Vagina (tissue), 2 donors: ENCODE measurements around the gene PPP1R14B.

Source experiments
- POLR2A ChIP-seq, 2 donors: fragments of 450-650 bp; IDR thresholded peaks; one replicate each; pipeline ENCODE4 v1.6.1; 2017; ENCODE audit warnings: antibody characterized with exemption in 2 of 2, mild to moderate bottlenecking in 2 of 2, moderate library complexity in 2 of 2
- TF ChIP-seq, protein P1 (sequence below), 3 experiments: fragments of 450-650 bp in 2 of 3; fragments of 200-600 bp in 1 of 3; sonication (generic) in 1 of 3; IDR thresholded peaks; one replicate each; pipeline ENCODE4 v1.5.1; 2017 to 2019; ENCODE audit warnings: antibody characterized with exemption in 3 of 3, mild to moderate bottlenecking in 2 of 3, moderate library complexity in 2 of 3

DNA sequence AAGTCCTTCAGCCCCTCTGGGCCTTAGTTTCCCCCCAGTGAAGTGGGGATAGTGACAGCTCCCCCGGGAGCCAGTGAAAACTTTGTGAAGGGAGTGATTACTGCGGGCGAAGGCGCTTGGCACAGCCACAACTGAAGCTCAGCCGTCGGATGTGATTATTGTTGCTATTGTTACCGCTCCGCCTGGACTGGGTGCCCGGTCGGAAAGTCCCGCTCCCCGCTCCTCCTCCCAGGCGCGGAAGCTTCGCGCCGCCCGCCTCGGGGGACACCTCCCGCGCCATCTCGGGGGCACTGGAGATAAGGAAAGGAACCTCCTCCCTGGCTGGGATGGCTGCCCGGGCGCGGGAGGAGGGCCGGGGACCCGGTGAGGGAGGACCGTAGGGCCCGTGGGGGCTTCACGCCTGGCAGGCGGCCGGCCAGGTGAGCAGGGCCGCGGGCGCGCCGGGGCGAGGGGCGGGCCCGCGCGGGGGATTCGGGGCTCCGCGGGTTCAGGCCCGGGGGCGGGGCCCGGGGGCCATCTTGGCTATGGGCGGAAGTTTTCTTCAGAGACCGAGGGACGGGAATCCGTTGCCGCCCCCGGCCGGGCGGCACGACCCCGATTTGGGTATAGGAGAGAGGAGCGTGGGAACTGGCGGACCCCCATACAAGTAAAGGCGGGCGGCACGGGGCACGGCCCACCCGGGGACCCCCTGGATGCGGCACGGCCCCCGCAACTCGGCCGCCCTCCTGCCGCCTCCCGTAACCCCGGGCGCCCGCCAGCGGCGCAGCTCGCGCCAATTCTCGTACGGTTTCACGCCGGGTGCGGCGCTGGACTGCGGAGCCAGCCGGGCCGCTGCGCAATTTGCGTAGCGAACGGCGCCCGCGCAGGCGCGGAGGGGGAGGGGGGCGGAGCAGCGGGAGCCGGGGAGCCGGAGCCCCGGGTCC is 38.5 kb upstream of the PPP1R14B start, which contains the start of gene GPR137:
- TF ChIP-seq, protein P1, sequence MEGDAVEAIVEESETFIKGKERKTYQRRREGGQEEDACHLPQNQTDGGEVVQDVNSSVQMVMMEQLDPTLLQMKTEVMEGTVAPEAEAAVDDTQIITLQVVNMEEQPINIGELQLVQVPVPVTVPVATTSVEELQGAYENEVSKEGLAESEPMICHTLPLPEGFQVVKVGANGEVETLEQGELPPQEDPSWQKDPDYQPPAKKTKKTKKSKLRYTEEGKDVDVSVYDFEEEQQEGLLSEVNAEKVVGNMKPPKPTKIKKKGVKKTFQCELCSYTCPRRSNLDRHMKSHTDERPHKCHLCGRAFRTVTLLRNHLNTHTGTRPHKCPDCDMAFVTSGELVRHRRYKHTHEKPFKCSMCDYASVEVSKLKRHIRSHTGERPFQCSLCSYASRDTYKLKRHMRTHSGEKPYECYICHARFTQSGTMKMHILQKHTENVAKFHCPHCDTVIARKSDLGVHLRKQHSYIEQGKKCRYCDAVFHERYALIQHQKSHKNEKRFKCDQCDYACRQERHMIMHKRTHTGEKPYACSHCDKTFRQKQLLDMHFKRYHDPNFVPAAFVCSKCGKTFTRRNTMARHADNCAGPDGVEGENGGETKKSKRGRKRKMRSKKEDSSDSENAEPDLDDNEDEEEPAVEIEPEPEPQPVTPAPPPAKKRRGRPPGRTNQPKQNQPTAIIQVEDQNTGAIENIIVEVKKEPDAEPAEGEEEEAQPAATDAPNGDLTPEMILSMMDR (IDR thresholded peaks at IDR 0.05): no peak
- TF ChIP-seq POLR2A (IDR thresholded peaks at IDR 0.05): no peak
